DMS 273 treated with DMSO at 0.1 percent for 48 hours (cell line): ENCODE results near the gene OGDH.

Experiments used
- DNase-seq: peaks from one replicate; lab custom pipeline; 2025; lab: John Stamatoyannopoulos, UW

OGDH gene

GRCh38 chr7:44638611-44639557 is 32.5 kb downstream of the OGDH start:
- peak; percentile 47 for DNase-seq

GRCh38 chr7:44639671-44640321 is 33.4 kb downstream of the OGDH start:
- DNase-seq, result no peak

- no peak for DNase-seq
These were observed 36.8 kb downstream of the OGDH start for GRCh38 chr7:44643206-44643605.

- DNase-seq, result no peak
These were observed 38.8 kb downstream of the OGDH start for GRCh38 chr7:44645254-44645653.

GRCh38 chr7:44645696-44646095 is 39.3 kb downstream of the OGDH start:
- no peak for DNase-seq

GRCh38 chr7:44646176-44646920 is 39.9 kb downstream of the OGDH start:
- no peak for DNase-seq

GRCh38 chr7:44646921-44647636 is 40.7 kb downstream of the OGDH start:
- no peak for DNase-seq

- DNase-seq, result no peak
These were observed 41.7 kb downstream of the OGDH start for GRCh38 chr7:44647981-44648714.

- no peak for DNase-seq
These were observed 43.8 kb downstream of the OGDH start for GRCh38 chr7:44650242-44650641.

- no peak for DNase-seq
These were observed 44.3 kb downstream of the OGDH start for GRCh38 chr7:44650772-44651171.

GRCh38 chr7:44652535-44652934 is 46.1 kb downstream of the OGDH start:
- no peak for DNase-seq

GRCh38 chr7:44654255-44654796 is 47.9 kb downstream of the OGDH start:
- DNase-seq, result no peak

- DNase-seq, result no peak
These were observed 48.9 kb downstream of the OGDH start for GRCh38 chr7:44655341-44655740.

GRCh38 chr7:44658979-44659378 is 52.6 kb downstream of the OGDH start:
- DNase-seq, result no peak

- DNase-seq, result no peak
These were observed 54.8 kb downstream of the OGDH start for GRCh38 chr7:44661233-44661632.

GRCh38 chr7:44664780-44665461 is 58.5 kb downstream of the OGDH start:
- no peak for DNase-seq

- no peak for DNase-seq
These were observed 59.2 kb downstream of the OGDH start for GRCh38 chr7:44665531-44666213.

GRCh38 chr7:44666566-44666965 is 60.1 kb downstream of the OGDH start:
- no peak for DNase-seq

GRCh38 chr7:44667190-44667589 is 60.8 kb downstream of the OGDH start:
- DNase-seq, result no peak

GRCh38 chr7:44671069-44671468 is 64.6 kb downstream of the OGDH start:
- DNase-seq, result no peak
